ENCODE results near the gene PLTP. TPM values are rescaled to one million over a fixed set of nuclear protein-coding genes. Genes with fewer than 3 reads are reported as not detected.

The PLTP gene
- total RNA-seq, 1 experiment from 2014 or later = 42.6 TPM

DNA sequence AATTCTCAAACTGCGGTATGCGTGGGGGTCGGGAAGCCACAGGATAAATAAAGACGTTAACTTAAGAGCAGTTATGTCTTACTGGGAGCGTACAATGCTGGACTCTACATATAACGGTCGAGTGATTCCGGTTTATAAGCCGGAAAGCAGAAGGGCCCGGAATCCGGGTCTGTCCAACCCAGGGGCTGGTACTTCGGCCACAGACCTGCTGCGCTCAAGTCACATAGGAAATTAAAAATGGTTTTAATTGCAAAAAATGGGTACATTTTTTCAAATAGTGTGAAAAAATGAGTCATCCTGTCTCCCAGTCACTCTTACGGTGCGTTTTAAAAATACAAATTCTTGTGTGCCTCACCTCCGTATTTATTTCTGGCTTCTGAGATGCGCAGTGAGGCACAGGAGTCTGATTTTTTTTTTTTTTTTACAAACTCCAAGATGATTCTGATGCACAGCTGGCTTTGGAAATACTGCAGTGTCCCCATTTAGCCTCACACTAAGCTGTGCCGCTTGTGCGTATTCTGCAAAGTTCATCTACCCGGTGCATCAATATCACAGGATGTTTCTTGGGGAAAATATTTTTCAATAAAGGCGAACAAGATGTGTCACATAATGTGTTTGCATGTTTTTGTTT, 23.6 kb upstream of the PLTP start:
- Histone ChIP-seq H3K36me3 (ENCODE audit: control insufficient read depth, insufficient read depth, low read length) (peaks cover 12% of the 10 kb centered on the region), H3K27me3 (replicated peaks; ENCODE audit: control insufficient read depth, insufficient read depth, low read length) (no peaks in the 10 kb centered on the region), H3K4me3 (ENCODE audit: low read depth, low read length) (peak overlapping the region; percentile 68), H3K9me3 (no peaks in the 10 kb centered on the region), H3K4me1 (peaks cover 26% of the 10 kb centered on the region)
- H3K27ac Mint-ChIP-seq (ENCODE audit: unreplicated experiment) = peak overlapping the region; percentile 99
- peaks cover 77% of the 10 kb centered on the region for H3K36me3 Mint-ChIP-seq (ENCODE audit: insufficient read depth, unreplicated experiment)
- POLR2A ChIA-PET = interaction anchor here (0.5 to 2.6 kb wide), 31 partner anchors 9 to 1640 kb away, joined by 3 to 53 read pairs (median 8); partner anchors contain the start of genes ACOT8, CTSA, NEURL2 and SNX21
- TSS peak; percentile 76 for BruUV-seq (replicated peaks)
- peak overlapping the region; percentile 100 for H3K4me3 Mint-ChIP-seq (ENCODE audit: unreplicated experiment)
- CTCF ChIA-PET = interaction anchor here (0.6 to 4.5 kb wide), 9 partner anchors 9 to 644 kb away, joined by 3 to 63 read pairs (median 4); partner anchors contain the start of genes CTSA, NEURL2, PLTP and SYS1
- H3K27me3 Mint-ChIP-seq (ENCODE audit: insufficient read depth, unreplicated experiment) = no peaks in the 10 kb centered on the region
- TF ChIP-seq, protein P1, sequence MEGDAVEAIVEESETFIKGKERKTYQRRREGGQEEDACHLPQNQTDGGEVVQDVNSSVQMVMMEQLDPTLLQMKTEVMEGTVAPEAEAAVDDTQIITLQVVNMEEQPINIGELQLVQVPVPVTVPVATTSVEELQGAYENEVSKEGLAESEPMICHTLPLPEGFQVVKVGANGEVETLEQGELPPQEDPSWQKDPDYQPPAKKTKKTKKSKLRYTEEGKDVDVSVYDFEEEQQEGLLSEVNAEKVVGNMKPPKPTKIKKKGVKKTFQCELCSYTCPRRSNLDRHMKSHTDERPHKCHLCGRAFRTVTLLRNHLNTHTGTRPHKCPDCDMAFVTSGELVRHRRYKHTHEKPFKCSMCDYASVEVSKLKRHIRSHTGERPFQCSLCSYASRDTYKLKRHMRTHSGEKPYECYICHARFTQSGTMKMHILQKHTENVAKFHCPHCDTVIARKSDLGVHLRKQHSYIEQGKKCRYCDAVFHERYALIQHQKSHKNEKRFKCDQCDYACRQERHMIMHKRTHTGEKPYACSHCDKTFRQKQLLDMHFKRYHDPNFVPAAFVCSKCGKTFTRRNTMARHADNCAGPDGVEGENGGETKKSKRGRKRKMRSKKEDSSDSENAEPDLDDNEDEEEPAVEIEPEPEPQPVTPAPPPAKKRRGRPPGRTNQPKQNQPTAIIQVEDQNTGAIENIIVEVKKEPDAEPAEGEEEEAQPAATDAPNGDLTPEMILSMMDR (IDR thresholded peaks at IDR 0.05; ENCODE audit: insufficient read depth in 1 of 2, low read depth in 1 of 2, low read length in 1 of 2, severe bottlenecking in 1 of 2, unreplicated experiment in 1 of 2) = no peak
- DNase-seq = no peak
- no peaks in the 10 kb centered on the region for H3K9me3 Mint-ChIP-seq (ENCODE audit: unreplicated experiment)
- peaks cover 13% of the 10 kb centered on the region for H3K4me1 Mint-ChIP-seq (ENCODE audit: low read depth, unreplicated experiment)
- intact Hi-C loops (cut with micrococcal nuclease; ENCODE audit: unreplicated experiment) = loop anchor here (1.0 to 2.0 kb wide), 5 partner anchors 23 to 123 kb away; partner anchors contain the start of genes ACOT8, PLTP, UBE2C and ZSWIM3

DNA sequence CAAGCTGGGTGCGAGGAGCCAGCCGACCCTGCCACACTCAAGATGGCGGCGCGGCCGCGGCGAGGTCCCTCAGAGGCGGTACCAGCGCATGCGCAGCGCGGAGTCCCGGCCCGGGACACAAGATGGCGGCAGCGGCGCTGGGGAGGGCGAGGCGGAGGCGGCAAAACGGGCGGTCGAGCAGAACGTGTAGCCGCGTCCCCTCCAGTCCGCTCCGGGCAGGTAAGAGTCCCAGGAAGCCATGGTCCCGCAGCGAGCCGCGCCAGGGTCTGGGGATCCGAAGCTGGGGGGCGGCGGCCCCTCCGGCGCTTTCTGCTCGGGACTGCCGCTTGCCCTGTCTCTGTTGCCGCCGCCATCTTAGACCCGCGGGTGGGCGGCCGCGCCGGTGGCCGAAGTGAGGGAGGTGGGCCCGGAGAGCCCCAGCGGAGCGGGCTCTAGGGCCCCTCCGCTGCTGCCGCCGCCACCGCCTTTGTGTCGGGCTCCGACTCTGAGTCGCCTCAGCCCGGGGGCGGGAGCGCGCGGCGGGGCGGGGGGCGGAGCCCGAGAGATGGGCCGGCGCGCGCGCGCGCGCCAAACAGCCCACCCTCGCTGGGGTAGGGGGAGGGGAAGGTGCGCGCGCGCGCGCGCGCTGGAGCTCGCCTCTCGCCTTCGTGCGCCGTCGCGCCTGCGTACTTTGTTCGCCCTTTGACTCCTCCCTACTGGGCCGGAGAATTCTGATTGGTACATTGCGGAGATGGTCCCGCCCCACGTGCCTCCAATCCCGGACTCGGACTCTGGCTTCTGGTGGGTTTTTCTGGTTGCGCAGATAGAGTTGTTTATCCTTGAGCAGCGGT, 22.8 kb upstream of the PLTP start, which contains the start of gene PCIF1:
Gene PCIF1 (plus strand): TSS at position 98 of the 830 bp plus-strand sequence. CDS start 4,317 bp downstream, outside the sequence.
- TF ChIP-seq, protein P1 (IDR thresholded peaks at IDR 0.05; ENCODE audit: insufficient read depth in 1 of 2, low read depth in 1 of 2, low read length in 1 of 2, severe bottlenecking in 1 of 2, unreplicated experiment in 1 of 2) = no peak
- H3K36me3 ChIP-seq (ENCODE audit: control insufficient read depth, insufficient read depth, low read length) = peaks cover 12% of the 10 kb centered on the region
- H3K36me3 Mint-ChIP-seq (ENCODE audit: insufficient read depth, unreplicated experiment) = peaks cover 71% of the 10 kb centered on the region
- peak within 1 kb of the TSS; percentile 95 for H3K4me3 ChIP-seq (ENCODE audit: low read depth, low read length)
- H3K27me3 ChIP-seq (replicated peaks; ENCODE audit: control insufficient read depth, insufficient read depth, low read length) = no peaks in the 10 kb centered on the region
- peaks cover 13% of the 10 kb centered on the region for H3K4me1 Mint-ChIP-seq (ENCODE audit: low read depth, unreplicated experiment)
- H3K4me1 ChIP-seq = peaks cover 26% of the 10 kb centered on the region
- intact Hi-C loops (cut with micrococcal nuclease; ENCODE audit: unreplicated experiment) = loop anchor here (1.0 to 2.0 kb wide), 5 partner anchors 22 to 122 kb away; partner anchors contain the start of genes ACOT8, PLTP, UBE2C and ZSWIM3
- peak within 1 kb of the TSS; percentile 99 for H3K27ac Mint-ChIP-seq (ENCODE audit: unreplicated experiment)
- no peaks in the 10 kb centered on the region for H3K27me3 Mint-ChIP-seq (ENCODE audit: insufficient read depth, unreplicated experiment)
- H3K9me3 ChIP-seq = no peaks in the 10 kb centered on the region
- H3K9me3 Mint-ChIP-seq (ENCODE audit: unreplicated experiment) = no peaks in the 10 kb centered on the region
- peak; percentile 100 for DNase-seq
- ChIA-PET POLR2A (interaction anchor here (0.5 to 2.6 kb wide), 34 partner anchors 9 to 1640 kb away, joined by 3 to 53 read pairs (median 6); partner anchors contain the start of genes ACOT8, CTSA, NEURL2 and PLTP), CTCF (interaction anchor here (0.5 to 4.5 kb wide), 15 partner anchors 10 to 643 kb away, joined by 3 to 63 read pairs (median 4); partner anchors contain the start of genes CTSA, NEURL2, PLTP and SYS1)
- H3K4me3 Mint-ChIP-seq (ENCODE audit: unreplicated experiment) = peak within 1 kb of the TSS; percentile 100
- no TSS peak for BruUV-seq (replicated peaks)
